ENCODE data around the gene GRK7. TPM values are rescaled to one million over a fixed set of nuclear protein-coding genes. Genes with fewer than 3 reads are reported as not detected.
A peak's percentile ranks its signal among the peaks of the same experiment; 100 is the strongest.

GRK7 gene
- total and polyA plus RNA-seq, 2 of the 13 experiments (the other 11 are each of a cell fraction or from before 2014, with no cell fraction given): not detected

DNA sequence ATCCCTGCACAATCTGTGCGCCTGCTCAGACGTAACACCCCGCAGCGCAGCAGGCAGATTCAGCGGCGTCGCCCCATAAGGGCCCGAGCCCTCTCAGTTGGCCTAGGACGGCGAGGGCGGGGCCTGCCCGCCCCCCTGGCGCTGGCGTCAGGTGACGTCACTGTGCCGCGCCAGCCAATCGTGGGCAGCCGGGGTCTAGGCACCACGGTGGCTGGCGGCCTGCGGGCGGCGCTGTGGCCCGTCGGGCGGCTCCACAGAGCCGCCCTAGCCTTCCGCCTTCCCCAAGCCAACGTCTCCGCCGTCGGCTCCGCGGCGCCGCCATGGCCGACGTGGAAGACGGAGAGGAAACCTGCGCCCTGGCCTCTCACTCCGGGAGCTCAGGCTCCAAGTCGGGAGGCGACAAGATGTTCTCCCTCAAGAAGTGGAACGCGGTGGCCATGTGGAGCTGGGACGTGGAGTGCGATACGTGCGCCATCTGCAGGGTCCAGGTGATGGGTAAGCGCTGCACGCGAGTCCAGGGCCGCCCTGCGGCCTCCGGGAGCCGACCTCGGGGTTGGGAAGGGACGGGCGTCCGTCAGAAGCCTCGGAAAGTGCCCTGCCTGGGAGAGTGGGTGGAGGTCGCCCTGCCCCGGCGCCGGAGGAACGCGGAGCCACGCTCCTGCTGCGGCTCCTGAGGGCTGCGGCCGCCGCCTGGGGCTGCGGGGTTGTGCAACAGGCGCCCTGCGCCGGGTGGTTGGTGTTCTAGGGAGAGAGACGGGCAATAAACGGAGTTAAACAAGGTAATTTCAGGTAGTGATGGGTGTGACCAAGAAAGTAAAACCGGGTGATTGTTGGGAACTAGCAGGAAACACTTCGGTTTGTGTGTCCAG is 25.0 kb upstream of the GRK7 start, which contains the start of gene RNF7 (continued):
- TF ChIP-seq, protein P1, sequence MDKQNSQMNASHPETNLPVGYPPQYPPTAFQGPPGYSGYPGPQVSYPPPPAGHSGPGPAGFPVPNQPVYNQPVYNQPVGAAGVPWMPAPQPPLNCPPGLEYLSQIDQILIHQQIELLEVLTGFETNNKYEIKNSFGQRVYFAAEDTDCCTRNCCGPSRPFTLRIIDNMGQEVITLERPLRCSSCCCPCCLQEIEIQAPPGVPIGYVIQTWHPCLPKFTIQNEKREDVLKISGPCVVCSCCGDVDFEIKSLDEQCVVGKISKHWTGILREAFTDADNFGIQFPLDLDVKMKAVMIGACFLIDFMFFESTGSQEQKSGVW (CRISPR knock-in tag; IDR thresholded peaks at IDR 0.05; ENCODE audit: borderline replicate concordance): no peak
- TF ChIP-seq, protein P2, sequence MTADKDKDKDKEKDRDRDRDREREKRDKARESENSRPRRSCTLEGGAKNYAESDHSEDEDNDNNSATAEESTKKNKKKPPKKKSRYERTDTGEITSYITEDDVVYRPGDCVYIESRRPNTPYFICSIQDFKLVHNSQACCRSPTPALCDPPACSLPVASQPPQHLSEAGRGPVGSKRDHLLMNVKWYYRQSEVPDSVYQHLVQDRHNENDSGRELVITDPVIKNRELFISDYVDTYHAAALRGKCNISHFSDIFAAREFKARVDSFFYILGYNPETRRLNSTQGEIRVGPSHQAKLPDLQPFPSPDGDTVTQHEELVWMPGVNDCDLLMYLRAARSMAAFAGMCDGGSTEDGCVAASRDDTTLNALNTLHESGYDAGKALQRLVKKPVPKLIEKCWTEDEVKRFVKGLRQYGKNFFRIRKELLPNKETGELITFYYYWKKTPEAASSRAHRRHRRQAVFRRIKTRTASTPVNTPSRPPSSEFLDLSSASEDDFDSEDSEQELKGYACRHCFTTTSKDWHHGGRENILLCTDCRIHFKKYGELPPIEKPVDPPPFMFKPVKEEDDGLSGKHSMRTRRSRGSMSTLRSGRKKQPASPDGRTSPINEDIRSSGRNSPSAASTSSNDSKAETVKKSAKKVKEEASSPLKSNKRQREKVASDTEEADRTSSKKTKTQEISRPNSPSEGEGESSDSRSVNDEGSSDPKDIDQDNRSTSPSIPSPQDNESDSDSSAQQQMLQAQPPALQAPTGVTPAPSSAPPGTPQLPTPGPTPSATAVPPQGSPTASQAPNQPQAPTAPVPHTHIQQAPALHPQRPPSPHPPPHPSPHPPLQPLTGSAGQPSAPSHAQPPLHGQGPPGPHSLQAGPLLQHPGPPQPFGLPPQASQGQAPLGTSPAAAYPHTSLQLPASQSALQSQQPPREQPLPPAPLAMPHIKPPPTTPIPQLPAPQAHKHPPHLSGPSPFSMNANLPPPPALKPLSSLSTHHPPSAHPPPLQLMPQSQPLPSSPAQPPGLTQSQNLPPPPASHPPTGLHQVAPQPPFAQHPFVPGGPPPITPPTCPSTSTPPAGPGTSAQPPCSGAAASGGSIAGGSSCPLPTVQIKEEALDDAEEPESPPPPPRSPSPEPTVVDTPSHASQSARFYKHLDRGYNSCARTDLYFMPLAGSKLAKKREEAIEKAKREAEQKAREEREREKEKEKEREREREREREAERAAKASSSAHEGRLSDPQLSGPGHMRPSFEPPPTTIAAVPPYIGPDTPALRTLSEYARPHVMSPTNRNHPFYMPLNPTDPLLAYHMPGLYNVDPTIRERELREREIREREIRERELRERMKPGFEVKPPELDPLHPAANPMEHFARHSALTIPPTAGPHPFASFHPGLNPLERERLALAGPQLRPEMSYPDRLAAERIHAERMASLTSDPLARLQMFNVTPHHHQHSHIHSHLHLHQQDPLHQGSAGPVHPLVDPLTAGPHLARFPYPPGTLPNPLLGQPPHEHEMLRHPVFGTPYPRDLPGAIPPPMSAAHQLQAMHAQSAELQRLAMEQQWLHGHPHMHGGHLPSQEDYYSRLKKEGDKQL (CRISPR knock-in tag; IDR thresholded peaks at IDR 0.05; ENCODE audit: low read depth): no peak
- TF ChIP-seq MBNL3 (CRISPR knock-in tag; conservative IDR thresholded peaks at IDR 0.05) (no peak), ZNF547 (CRISPR knock-in tag; IDR thresholded peaks at IDR 0.05) (no peak; the same call in 1 of the 2 replicates), PTBP1 (IDR thresholded peaks at IDR 0.05; ENCODE audit: low read depth, low read length, poor library complexity, severe bottlenecking) (peak; percentile 74), ZNF703 (CRISPR knock-in tag; IDR thresholded peaks at IDR 0.05; ENCODE audit: borderline replicate concordance) (peak; percentile 73; the same call in 1 of the 2 replicates), YEATS4 (CRISPR knock-in tag; IDR thresholded peaks at IDR 0.05; ENCODE audit: borderline replicate concordance) (peak; percentile 94), SMARCE1 (IDR thresholded peaks at IDR 0.05; ENCODE audit: borderline replicate concordance) (no peak), SETDB1 (CRISPR knock-in tag; IDR thresholded peaks at IDR 0.05; ENCODE audit: borderline replicate concordance) (no peak), ZFX (CRISPR knock-in tag; IDR thresholded peaks at IDR 0.05; ENCODE audit: low read depth) (peak; percentile 97), ZNF143 (CRISPR knock-in tag; IDR thresholded peaks at IDR 0.05) (peak; percentile 58; the same call in 1 of the 2 replicates)
- TF ChIP-seq, protein P3, sequence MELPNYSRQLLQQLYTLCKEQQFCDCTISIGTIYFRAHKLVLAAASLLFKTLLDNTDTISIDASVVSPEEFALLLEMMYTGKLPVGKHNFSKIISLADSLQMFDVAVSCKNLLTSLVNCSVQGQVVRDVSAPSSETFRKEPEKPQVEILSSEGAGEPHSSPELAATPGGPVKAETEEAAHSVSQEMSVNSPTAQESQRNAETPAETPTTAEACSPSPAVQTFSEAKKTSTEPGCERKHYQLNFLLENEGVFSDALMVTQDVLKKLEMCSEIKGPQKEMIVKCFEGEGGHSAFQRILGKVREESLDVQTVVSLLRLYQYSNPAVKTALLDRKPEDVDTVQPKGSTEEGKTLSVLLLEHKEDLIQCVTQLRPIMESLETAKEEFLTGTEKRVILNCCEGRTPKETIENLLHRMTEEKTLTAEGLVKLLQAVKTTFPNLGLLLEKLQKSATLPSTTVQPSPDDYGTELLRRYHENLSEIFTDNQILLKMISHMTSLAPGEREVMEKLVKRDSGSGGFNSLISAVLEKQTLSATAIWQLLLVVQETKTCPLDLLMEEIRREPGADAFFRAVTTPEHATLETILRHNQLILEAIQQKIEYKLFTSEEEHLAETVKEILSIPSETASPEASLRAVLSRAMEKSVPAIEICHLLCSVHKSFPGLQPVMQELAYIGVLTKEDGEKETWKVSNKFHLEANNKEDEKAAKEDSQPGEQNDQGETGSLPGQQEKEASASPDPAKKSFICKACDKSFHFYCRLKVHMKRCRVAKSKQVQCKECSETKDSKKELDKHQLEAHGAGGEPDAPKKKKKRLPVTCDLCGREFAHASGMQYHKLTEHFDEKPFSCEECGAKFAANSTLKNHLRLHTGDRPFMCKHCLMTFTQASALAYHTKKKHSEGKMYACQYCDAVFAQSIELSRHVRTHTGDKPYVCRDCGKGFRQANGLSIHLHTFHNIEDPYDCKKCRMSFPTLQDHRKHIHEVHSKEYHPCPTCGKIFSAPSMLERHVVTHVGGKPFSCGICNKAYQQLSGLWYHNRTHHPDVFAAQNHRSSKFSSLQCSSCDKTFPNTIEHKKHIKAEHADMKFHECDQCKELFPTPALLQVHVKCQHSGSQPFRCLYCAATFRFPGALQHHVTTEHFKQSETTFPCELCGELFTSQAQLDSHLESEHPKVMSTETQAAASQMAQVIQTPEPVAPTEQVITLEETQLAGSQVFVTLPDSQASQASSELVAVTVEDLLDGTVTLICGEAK (IDR thresholded peaks at IDR 0.05): no peak
- TF ChIP-seq, protein P3 (CRISPR knock-in tag; IDR thresholded peaks at IDR 0.05): peak; percentile 46; the same call in 1 of the 2 replicates
